Pancreas (tissue), 10 donors: ENCODE results near the gene BOK. TPM values are rescaled to one million over a fixed set of nuclear protein-coding genes. Genes with fewer than 3 reads are reported as not detected.
"Not testable (repeated sequence)": the region's sequence is repeated elsewhere in the genome, so short reads cannot be mapped to it uniquely, and the experiment has no call there.

Experiments
- ATAC-seq, 4 donors: fragments of 200-7000 bp; cut with Tn5 transposase; one replicate each; pipeline versions ENCODE4 v1.8.0 to v1.9.1; 2020; ENCODE audit warnings: mild to moderate bottlenecking in 4 of 4, moderate library complexity in 4 of 4
- DNase-seq, 6 donors: peaks; one replicate each; pipeline ENCODE4 v3.0.0-alpha.2; 2020
- FAIRE-seq: peaks from 2 replicates; lab custom pipeline; 2012; peaks lifted over from hg19 to GRCh38; lab: Jason Lieb, UNC
- H3K27ac ChIP-seq, 4 donors: fragments of 200-600 bp; sonication (generic); 1 replicate in 3 of 4; 2 replicates in 1 of 4; pipeline versions ENCODE4 v1.5.0 to v1.8.0; 2020
- H3K27me3 ChIP-seq, 4 donors: fragments of 200-600 bp; one replicate each; pipeline ENCODE4 v1.8.0; 2021
- H3K36me3 ChIP-seq, 3 donors: fragments of 200-600 bp; sonication (generic) in 1 of 3; one replicate each; pipeline versions ENCODE4 v1.5.0 to v1.8.0; 2020 to 2021
- H3K4me1 ChIP-seq, 3 donors: fragments of 200-600 bp; one replicate each; pipeline ENCODE4 v1.8.0; 2021
- H3K4me3 ChIP-seq, 4 donors: fragments of 200-600 bp; sonication (generic) in 2 of 4; one replicate each; pipeline versions ENCODE4 v1.5.0 to v1.8.0; 2020 to 2021
- H3K9me3 ChIP-seq, 4 donors: fragments of 200-600 bp; one replicate each; pipeline ENCODE4 v1.8.0; 2021
- CTCF ChIP-seq, 4 donors: fragments of 200-600 bp; sonication (generic) in 3 of 4; IDR thresholded peaks; one replicate each; pipeline versions ENCODE4 v1.5.0 to v1.8.0; 2021; ENCODE audit warnings: antibody characterized with exemption in 4 of 4
- WGBS, 2 donors: extraction: QIAGEN DNeasy Blood & Tissue Kit; methylation state at CpG; one replicate each; pipeline ENCODE4 v1.1.7; 2013; 5-methylcytosine and 5-hydroxymethylcytosine counted together
- intact Hi-C, 3 donors: fragments of 100-400 bp; cut with DNase I; formaldehyde crosslinking; loops; one replicate each; pipeline versions ENCODE4 v1.11.1 to v1.14.2; 2022
- polyA plus RNA-seq, 2 donors: library from polyadenylated mRNA; stranded (reverse); fragments of 200-250 nt; gene quantifications; one replicate each; pipeline ENCODE4 v1.2.3, GENCODE V29; 2013
- total RNA-seq, 6 donors: library from RNA; stranded (reverse); fragmentation: NEBNext Ultra II Directional in 4 of 6; extraction: Animal tissue kit (Norgen Biotek cat#: 25700) in 4 of 6; gene quantifications; one replicate each; pipeline versions ENCODE4 v1.2.1 to v1.2.4, GENCODE V29; 2021 to 2023
- donor health status: healthy with polysubstance abuse.
- donor health status: DM: no; HTN: no; CAD: no; lungs with moderate emphysema.
- donor health status: DM: no; HTN: no; CAD: no.
- donor health status: control.
- donor health status: control.
- donor health status: Bipolar disorder and iron deficiency.
- donor health status: DM: yes; HTN: yes; CAD: no.
- donor health status: DM: no; HTN: no; CAD: no.
- donor health status: DM: no; HTN: no; CAD: no.
- donor health status: DM: yes; HTN: yes; CAD: no.

The BOK gene
- total and polyA plus RNA-seq, 8 donors = 10.0 to 24.8 (median 11.6) TPM

- WGBS, 2 donors = 72 to 79% methylated on average over 10 of the region's 10 CpGs
- H3K36me3 ChIP-seq = no peaks in the 10 kb centered on the region
- H3K27ac ChIP-seq = no peak overlapping the region
- H3K27me3 ChIP-seq = no peaks in the 10 kb centered on the region
- DNase-seq = no peak
- TF ChIP-seq CTCF (IDR thresholded peaks at IDR 0.05) = no peak
- intact Hi-C loops = no loop called here
- no peak for ATAC-seq
- H3K9me3 ChIP-seq = no peaks in the 10 kb centered on the region
- peaks cover 7 to 8% (median 8%) of the 10 kb centered on the region in 3 donors for H3K4me1 ChIP-seq
- no peak for FAIRE-seq
- H3K4me3 ChIP-seq = no peak overlapping the region
These were observed 43.4 kb upstream of the BOK start for GRCh38 chr2:241514986-241515737.

- H3K27ac ChIP-seq = no peak overlapping the region
- ATAC-seq (no peak), DNase-seq (no peak), FAIRE-seq (no peak)
- TF ChIP-seq CTCF (IDR thresholded peaks at IDR 0.05) = no peak
- intact Hi-C loops = no loop called here
- WGBS, 2 donors = 92 to 96% methylated on average over 3 of the region's 3 CpGs
- no peak overlapping the region for H3K4me3 ChIP-seq
- H3K4me1 ChIP-seq = no peaks in the 10 kb centered on the region
- H3K9me3 ChIP-seq = no peaks in the 10 kb centered on the region
- H3K36me3 ChIP-seq = no peaks in the 10 kb centered on the region
- no peaks in the 10 kb centered on the region for H3K27me3 ChIP-seq
These were observed 42.0 kb upstream of the BOK start for GRCh38 chr2:241516520-241516965.

- intact Hi-C loops = no loop called here
- FAIRE-seq = no peak
- Histone ChIP-seq H3K27ac (no peak overlapping the region), H3K4me1 (no peaks in the 10 kb centered on the region), H3K27me3 (no peaks in the 10 kb centered on the region), H3K36me3 (no peaks in the 10 kb centered on the region), H3K4me3 (no peak overlapping the region), H3K9me3 (no peaks in the 10 kb centered on the region)
- ATAC-seq = no peak
- no peak for DNase-seq
- no peak for TF ChIP-seq CTCF (IDR thresholded peaks at IDR 0.05)
- 88 to 91% methylated on average over 6 of the region's 6 CpGs for WGBS, 2 donors
These were observed 41.2 kb upstream of the BOK start for GRCh38 chr2:241517297-241517696.

GRCh38 chr2:241519669-241520068 is 38.9 kb upstream of the BOK start:
- no peak for FAIRE-seq
- no peak for TF ChIP-seq CTCF (IDR thresholded peaks at IDR 0.05)
- 69 to 77% methylated on average over 11 of the region's 11 CpGs for WGBS, 2 donors

GRCh38 chr2:241522477-241522876 is 36.1 kb upstream of the BOK start:
- DNase-seq = no peak

More at GRCh38 chr2:241519669-241520068, 38.9 kb upstream of the BOK start:
- Histone ChIP-seq H3K36me3 (no peaks in the 10 kb centered on the region), H3K9me3 (no peaks in the 10 kb centered on the region), H3K27me3 (no peaks in the 10 kb centered on the region), H3K27ac (no peak overlapping the region), H3K4me1 (no peaks in the 10 kb centered on the region), H3K4me3 (no peak overlapping the region)
- intact Hi-C loops = no loop called here
- no peak for DNase-seq
- ATAC-seq = no peak

GRCh38 chr2:241525818-241526780 is 32.4 kb upstream of the BOK start:
- H3K27ac ChIP-seq, H3K27me3 ChIP-seq, intact Hi-C loops, H3K36me3 ChIP-seq, H3K4me1 ChIP-seq, ATAC-seq, FAIRE-seq, H3K4me3 ChIP-seq, H3K9me3 ChIP-seq, DNase-seq: not testable (repeated sequence)
- WGBS, 2 donors = 84 to 88% methylated on average over 31 of the region's 31 CpGs

More at GRCh38 chr2:241522477-241522876, 36.1 kb upstream of the BOK start:
- WGBS, 2 donors = 77 to 78% methylated on average over 5 of the region's 5 CpGs
- Histone ChIP-seq H3K4me3 (no peak overlapping the region), H3K36me3 (no peaks in the 10 kb centered on the region), H3K27me3 (no peaks in the 10 kb centered on the region), H3K27ac (no peak overlapping the region), H3K9me3 (no peaks in the 10 kb centered on the region), H3K4me1 (no peaks in the 10 kb centered on the region)
- intact Hi-C loops = no loop called here
- TF ChIP-seq CTCF (IDR thresholded peaks at IDR 0.05) = no peak
- FAIRE-seq (no peak), ATAC-seq (no peak)
